ENCODE data around the gene TCTN2. TPM values are rescaled to one million over a fixed set of nuclear protein-coding genes. Genes with fewer than 3 reads are reported as not detected.

The TCTN2 gene
- total and polyA plus RNA-seq, 9 of the 15 experiments (the other 6 are each of a cell fraction or from before 2014, with no cell fraction given): 0.58 to 5.5 (median 3.6) TPM

- POLR2A ChIA-PET: interaction anchor here (1.3 kb wide), 1 partner anchor 11 kb away, joined by 8 read pairs; the partner anchor contains the start of gene ATP6V0A2
- DNase-seq (ENCODE audit: extremely low read depth in 1 of 4, low spot score in 3 of 4) (no peak), ATAC-seq (no peak), FAIRE-seq (no peak)
- in situ Hi-C loops (cut with MboI) (no loop called here), intact Hi-C loops (cut with micrococcal nuclease) (no loop called here)
- 92% methylated on average over 8 of the region's 8 CpGs for WGBS (ENCODE audit: insufficient coverage, low coverage, missing lambda C conversion rate)
- no peak overlapping the region for H3K27ac ChIP-seq (ENCODE audit: extremely low read depth, low read depth, low read length)
- H3K79me2 ChIP-seq (ENCODE audit: control insufficient read depth, insufficient read depth, low read length): peaks cover 26% of the 10 kb centered on the region
- no TSS peak for BruUV-seq (replicated peaks)
- CTCF ChIA-PET (ENCODE audit: low intra/inter-chr PET ratio): no interaction called here
- no peak overlapping the region for H3K4me2 ChIP-seq (ENCODE audit: insufficient read depth, low read length)
- no peak overlapping the region for H3K4me3 ChIP-seq
- peaks cover 25 to 34% of the 10 kb centered on the region in 2 experiments for H3K4me1 ChIP-seq (replicated peaks in 1 of 2; ENCODE audit: control insufficient read depth in 2 of 2, insufficient read depth in 2 of 2, low read length in 2 of 2)
- no peaks in the 10 kb centered on the region for H3K27me3 ChIP-seq (ENCODE audit: control insufficient read depth in 2 of 2, insufficient read depth in 2 of 2, low read length in 2 of 2)
- peaks cover 6% of the 10 kb centered on the region for H3K9me1 ChIP-seq (ENCODE audit: control insufficient read depth, insufficient read depth, low read length)
- no peak for TF ChIP-seq ATF1 (CRISPR knock-in tag; IDR thresholded peaks at IDR 0.05)
- no peak for TF ChIP-seq ATF1 (tag; IDR thresholded peaks at IDR 0.05)
- no peak for TF ChIP-seq NCOA1 (IDR thresholded peaks at IDR 0.05; ENCODE audit: low read depth)
- TF ChIP-seq ZNF133 (CRISPR knock-in tag; IDR thresholded peaks at IDR 0.05): no peak
- TF ChIP-seq ZNF584 (CRISPR knock-in tag; IDR thresholded peaks at IDR 0.05; ENCODE audit: low read depth): no peak
- H2AFZ ChIP-seq (ENCODE audit: low read depth, low read length): no peak overlapping the region
- no peaks in the 10 kb centered on the region for H3K9me3 ChIP-seq (replicated peaks; ENCODE audit: control insufficient read depth, insufficient read depth, low read depth, low read length)
- peaks cover 77% of the 10 kb centered on the region for H3K36me3 ChIP-seq (ENCODE audit: control insufficient read depth, insufficient read depth, low read length)
- H3K9ac ChIP-seq (ENCODE audit: insufficient read depth in 1 of 2, low read depth in 2 of 2, low read length in 2 of 2): no peak overlapping the region
- no peaks in the 10 kb centered on the region for H4K20me1 ChIP-seq (replicated peaks; ENCODE audit: control insufficient read depth, insufficient read depth, low read length)
Observed at GRCh38 chr12:123723011-123723410, 52.1 kb downstream of the TCTN2 start.

- Histone ChIP-seq H3K4me2 (ENCODE audit: insufficient read depth, low read length) (no peak overlapping the region), H3K27me3 (ENCODE audit: control insufficient read depth in 2 of 2, insufficient read depth in 2 of 2, low read length in 2 of 2) (no peaks in the 10 kb centered on the region), H3K4me1 (replicated peaks in 1 of 2; ENCODE audit: control insufficient read depth in 2 of 2, insufficient read depth in 2 of 2, low read length in 2 of 2) (peaks cover 22 to 26% of the 10 kb centered on the region in 2 experiments), H3K9me3 (replicated peaks; ENCODE audit: control insufficient read depth, insufficient read depth, low read depth, low read length) (no peaks in the 10 kb centered on the region), H3K9me1 (ENCODE audit: control insufficient read depth, insufficient read depth, low read length) (peaks cover 6% of the 10 kb centered on the region), H2AFZ (ENCODE audit: low read depth, low read length) (no peak overlapping the region), H3K27ac (ENCODE audit: extremely low read depth, low read depth, low read length) (no peak overlapping the region), H3K79me2 (ENCODE audit: control insufficient read depth, insufficient read depth, low read length) (peaks cover 20% of the 10 kb centered on the region), H3K9ac (ENCODE audit: insufficient read depth in 1 of 2, low read depth in 2 of 2, low read length in 2 of 2) (no peak overlapping the region), H3K36me3 (ENCODE audit: control insufficient read depth, insufficient read depth, low read length) (peaks cover 82% of the 10 kb centered on the region), H3K4me3 (no peak overlapping the region), H4K20me1 (replicated peaks; ENCODE audit: control insufficient read depth, insufficient read depth, low read length) (no peaks in the 10 kb centered on the region)
- BruUV-seq (replicated peaks): no TSS peak
- DNase-seq (ENCODE audit: extremely low read depth in 1 of 4, low spot score in 3 of 4): no peak
- CTCF ChIA-PET (ENCODE audit: low intra/inter-chr PET ratio): no interaction called here
- WGBS (ENCODE audit: insufficient coverage, low coverage, missing lambda C conversion rate): 96% methylated on average over 5 of the region's 5 CpGs
- FAIRE-seq: no peak
- intact Hi-C loops (cut with micrococcal nuclease): no loop called here
- POLR2A ChIA-PET: no interaction called here
- TF ChIP-seq DLX4 (CRISPR knock-in tag; IDR thresholded peaks at IDR 0.05) (no peak), ZNF655 (CRISPR knock-in tag; IDR thresholded peaks at IDR 0.05) (no peak), KLF6 (CRISPR knock-in tag; IDR thresholded peaks at IDR 0.05; ENCODE audit: borderline replicate concordance) (no peak), E4F1 (CRISPR knock-in tag; IDR thresholded peaks at IDR 0.05; ENCODE audit: borderline replicate concordance) (no peak), RBBP5 (IDR thresholded peaks at IDR 0.05; ENCODE audit: borderline replicate concordance, insufficient read depth, low read length, poor library complexity, severe bottlenecking) (no peak), ESRRB (CRISPR knock-in tag; IDR thresholded peaks at IDR 0.05; ENCODE audit: borderline replicate concordance) (no peak), ZC3H11A (IDR thresholded peaks at IDR 0.05; ENCODE audit: low read depth, low read length) (no peak)
- no peak for ATAC-seq
- in situ Hi-C loops (cut with MboI): no loop called here
Observed at GRCh38 chr12:123723765-123724164, 52.9 kb downstream of the TCTN2 start.

Data from K562 (cell line).